Measurements from ENCODE around the gene NOTCH3.

DNA sequence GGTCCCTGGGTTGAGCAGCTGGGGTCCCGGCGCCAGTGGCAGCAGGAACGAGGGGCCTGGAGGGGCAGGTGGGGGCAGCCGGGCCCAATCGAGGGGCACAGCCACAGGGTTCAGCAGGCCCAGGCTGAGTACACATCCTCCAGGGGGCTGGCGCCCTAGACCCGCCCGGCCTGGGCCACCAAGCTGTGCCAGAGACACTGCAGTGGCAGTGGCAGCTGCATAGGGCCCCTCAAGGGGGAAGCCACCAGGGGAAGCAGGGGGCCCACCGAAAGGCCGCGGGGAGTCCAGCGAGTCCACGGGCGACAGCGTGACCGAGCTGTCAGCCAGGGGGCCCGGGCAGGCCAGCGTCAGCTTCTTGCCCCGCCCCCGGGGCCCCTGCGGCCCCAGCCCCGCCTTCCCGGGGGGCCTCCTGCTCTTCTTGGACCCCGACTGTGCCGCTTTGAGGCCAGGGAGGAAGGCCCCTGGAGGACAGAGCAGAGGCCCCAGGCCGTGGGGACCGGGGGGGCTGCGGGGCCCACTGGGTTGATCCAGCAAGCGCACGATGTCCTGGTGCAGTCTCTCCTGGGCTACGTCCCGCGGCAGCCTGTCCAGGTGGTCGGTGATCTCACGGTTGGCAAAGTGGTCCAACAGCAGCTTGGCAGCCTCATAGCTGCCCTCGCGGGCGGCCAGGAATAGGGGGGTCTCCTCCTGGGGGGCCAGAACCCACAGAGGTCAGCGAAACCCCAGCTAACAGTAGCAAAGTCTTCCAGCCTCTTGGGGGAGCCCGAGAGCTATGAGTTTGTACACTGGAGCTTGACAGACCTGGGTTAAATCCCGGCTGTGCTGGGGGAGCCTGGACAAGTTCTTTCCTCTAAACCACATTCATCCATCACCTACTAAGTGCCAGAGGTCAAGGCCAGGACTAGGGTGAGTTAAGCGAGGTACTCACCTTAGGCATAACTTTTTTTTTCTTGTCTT is 39.5 kb downstream of the NOTCH3 start:
- no peak for TF ChIP-seq SIX5 (IDR thresholded peaks at IDR 0.05; ENCODE audit: low read depth, low read length)
- no peak for TF ChIP-seq SP1 (IDR thresholded peaks at IDR 0.05; ENCODE audit: low read depth, low read length)
- no peak for TF ChIP-seq TAF7 (optimal IDR thresholded peaks at IDR 0.05; ENCODE audit: borderline replicate concordance, low read depth, low read length)
- no peak for TF ChIP-seq HDAC2 (IDR thresholded peaks at IDR 0.05; ENCODE audit: borderline replicate concordance in 1 of 2, low read depth in 2 of 2, low read length in 2 of 2)
- TF ChIP-seq, protein P1, sequence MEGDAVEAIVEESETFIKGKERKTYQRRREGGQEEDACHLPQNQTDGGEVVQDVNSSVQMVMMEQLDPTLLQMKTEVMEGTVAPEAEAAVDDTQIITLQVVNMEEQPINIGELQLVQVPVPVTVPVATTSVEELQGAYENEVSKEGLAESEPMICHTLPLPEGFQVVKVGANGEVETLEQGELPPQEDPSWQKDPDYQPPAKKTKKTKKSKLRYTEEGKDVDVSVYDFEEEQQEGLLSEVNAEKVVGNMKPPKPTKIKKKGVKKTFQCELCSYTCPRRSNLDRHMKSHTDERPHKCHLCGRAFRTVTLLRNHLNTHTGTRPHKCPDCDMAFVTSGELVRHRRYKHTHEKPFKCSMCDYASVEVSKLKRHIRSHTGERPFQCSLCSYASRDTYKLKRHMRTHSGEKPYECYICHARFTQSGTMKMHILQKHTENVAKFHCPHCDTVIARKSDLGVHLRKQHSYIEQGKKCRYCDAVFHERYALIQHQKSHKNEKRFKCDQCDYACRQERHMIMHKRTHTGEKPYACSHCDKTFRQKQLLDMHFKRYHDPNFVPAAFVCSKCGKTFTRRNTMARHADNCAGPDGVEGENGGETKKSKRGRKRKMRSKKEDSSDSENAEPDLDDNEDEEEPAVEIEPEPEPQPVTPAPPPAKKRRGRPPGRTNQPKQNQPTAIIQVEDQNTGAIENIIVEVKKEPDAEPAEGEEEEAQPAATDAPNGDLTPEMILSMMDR (IDR thresholded peaks at IDR 0.05; ENCODE audit: control extremely low read depth in 1 of 3, insufficient read depth in 1 of 3, low read depth in 1 of 3, low read length in 3 of 3): peak in 2 of 3 experiments; percentile 19 to 22; a peak in 2 of 4 replicates
- TF ChIP-seq, protein P2, sequence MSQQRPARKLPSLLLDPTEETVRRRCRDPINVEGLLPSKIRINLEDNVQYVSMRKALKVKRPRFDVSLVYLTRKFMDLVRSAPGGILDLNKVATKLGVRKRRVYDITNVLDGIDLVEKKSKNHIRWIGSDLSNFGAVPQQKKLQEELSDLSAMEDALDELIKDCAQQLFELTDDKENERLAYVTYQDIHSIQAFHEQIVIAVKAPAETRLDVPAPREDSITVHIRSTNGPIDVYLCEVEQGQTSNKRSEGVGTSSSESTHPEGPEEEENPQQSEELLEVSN (IDR thresholded peaks at IDR 0.05): no peak
- TF ChIP-seq EZH2 (IDR thresholded peaks at IDR 0.05; ENCODE audit: low read depth, low read length, severe bottlenecking): no peak
- no peak for TF ChIP-seq POLR2A (IDR thresholded peaks at IDR 0.05; ENCODE audit: control extremely low read depth in 1 of 2, low read depth in 2 of 2, low read length in 2 of 2)
- TF ChIP-seq ASH2L (IDR thresholded peaks at IDR 0.05; ENCODE audit: low read length): no peak
- TF ChIP-seq POLR2AphosphoS5 (IDR thresholded peaks at IDR 0.05; ENCODE audit: low read depth, low read length): no peak
- TF ChIP-seq, protein P3, sequence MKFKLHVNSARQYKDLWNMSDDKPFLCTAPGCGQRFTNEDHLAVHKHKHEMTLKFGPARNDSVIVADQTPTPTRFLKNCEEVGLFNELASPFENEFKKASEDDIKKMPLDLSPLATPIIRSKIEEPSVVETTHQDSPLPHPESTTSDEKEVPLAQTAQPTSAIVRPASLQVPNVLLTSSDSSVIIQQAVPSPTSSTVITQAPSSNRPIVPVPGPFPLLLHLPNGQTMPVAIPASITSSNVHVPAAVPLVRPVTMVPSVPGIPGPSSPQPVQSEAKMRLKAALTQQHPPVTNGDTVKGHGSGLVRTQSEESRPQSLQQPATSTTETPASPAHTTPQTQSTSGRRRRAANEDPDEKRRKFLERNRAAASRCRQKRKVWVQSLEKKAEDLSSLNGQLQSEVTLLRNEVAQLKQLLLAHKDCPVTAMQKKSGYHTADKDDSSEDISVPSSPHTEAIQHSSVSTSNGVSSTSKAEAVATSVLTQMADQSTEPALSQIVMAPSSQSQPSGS (IDR thresholded peaks at IDR 0.05; ENCODE audit: low read length): no peak
- TF ChIP-seq YY1 (IDR thresholded peaks at IDR 0.05; ENCODE audit: low read depth, low read length): no peak
- TF ChIP-seq, protein P4, sequence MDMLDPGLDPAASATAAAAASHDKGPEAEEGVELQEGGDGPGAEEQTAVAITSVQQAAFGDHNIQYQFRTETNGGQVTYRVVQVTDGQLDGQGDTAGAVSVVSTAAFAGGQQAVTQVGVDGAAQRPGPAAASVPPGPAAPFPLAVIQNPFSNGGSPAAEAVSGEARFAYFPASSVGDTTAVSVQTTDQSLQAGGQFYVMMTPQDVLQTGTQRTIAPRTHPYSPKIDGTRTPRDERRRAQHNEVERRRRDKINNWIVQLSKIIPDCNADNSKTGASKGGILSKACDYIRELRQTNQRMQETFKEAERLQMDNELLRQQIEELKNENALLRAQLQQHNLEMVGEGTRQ (IDR thresholded peaks at IDR 0.05; ENCODE audit: low read length): no peak

All from H1 (cell line).